K562 (cell line): ENCODE data around the gene NELFE. TPM values are rescaled to one million over a fixed set of nuclear protein-coding genes. Genes with fewer than 3 reads are reported as not detected.

Experiments used
- ATF6 ChIP-seq: sonication (generic); formaldehyde crosslinking; IDR thresholded peaks from 2 replicates; pipeline ENCODE4 v1.4.0; 2020; ENCODE audit warnings: mild to moderate bottlenecking, missing genetic modification reagents
- ATF7 ChIP-seq: fragments of 450-650 bp; IDR thresholded peaks from 2 replicates; pipeline ENCODE4 v1.7.1; 2014; ENCODE audit warnings: mild to moderate bottlenecking, moderate library complexity
- BRF1 ChIP-seq: IDR thresholded peaks from 3 replicates; pipeline ENCODE4 v1.6.1; 2011; ENCODE audit warnings: borderline replicate concordance, mild to moderate bottlenecking; ENCODE audit not compliant: insufficient read length; ENCODE audit errors: extremely low read depth
- GTF2B ChIP-seq: IDR thresholded peaks from 2 replicates; pipeline ENCODE4 v1.6.1; 2011; ENCODE audit not compliant: insufficient read length; ENCODE audit errors: extremely low read depth
- NR2C1 ChIP-seq, 2 experiments: fragments of 450-650 bp; IDR thresholded peaks; 2 replicates each; pipeline ENCODE4 v1.6.1; 2017; ENCODE audit warnings: mild to moderate bottlenecking in 2 of 2, antibody characterized with exemption in 1 of 2, inconsistent platforms in 1 of 2, missing compliant biosample characterization in 1 of 2, missing genetic modification characterization in 1 of 2
- PCBP2 ChIP-seq: fragments of 200-400 bp; formaldehyde crosslinking; IDR thresholded peaks from 2 replicates; pipeline ENCODE4 v1.6.1; 2018; ENCODE audit warnings: low read length, low read depth, mild to moderate bottlenecking, moderate library complexity; ENCODE audit not compliant: poor library complexity, severe bottlenecking
- RNF2 ChIP-seq: sonication (generic); IDR thresholded peaks from 2 replicates; pipeline ENCODE4 v1.6.1; 2016
- SPI1 ChIP-seq: IDR thresholded peaks from 2 replicates; pipeline ENCODE4 v1.6.1; 2011; ENCODE audit warnings: low read depth, low read length, control low read depth, borderline replicate concordance
- TAF15 ChIP-seq: fragments of 200-400 bp; formaldehyde crosslinking; IDR thresholded peaks from 2 replicates; pipeline ENCODE4 v1.6.1; 2017; ENCODE audit warnings: mild to moderate bottlenecking, low read depth, low read length, moderate library complexity
- TCF7L2 ChIP-seq: fragments of 150-350 bp; IDR thresholded peaks from 2 replicates; pipeline ENCODE4 v1.6.1; 2016; ENCODE audit warnings: low read depth, mild to moderate bottlenecking, low read length, moderate library complexity
- THRB ChIP-seq: fragments of 450-650 bp; formaldehyde crosslinking; conservative IDR thresholded peaks from 2 replicates; pipeline ENCODE4 v1.4.0; 2022; ENCODE audit warnings: mild to moderate bottlenecking, missing genetic modification characterization
- ZBTB12 ChIP-seq: fragments of 250-450 bp; sonication (Bioruptor Pico); IDR thresholded peaks from 2 replicates; pipeline ENCODE4 v1.4.0; 2020
- ZBTB49 ChIP-seq: sonication (generic); formaldehyde crosslinking; IDR thresholded peaks from 2 replicates; pipeline ENCODE4 v1.8.0; 2022; ENCODE audit warnings: missing genetic modification reagents, mild to moderate bottlenecking, borderline replicate concordance
- ZNF197 ChIP-seq: fragments of 200-800 bp; sonication (Bioruptor generic); IDR thresholded peaks from 2 replicates; pipeline ENCODE4 v1.6.1; 2016; ENCODE audit warnings: low read depth, missing genetic modification characterization, missing compliant biosample characterization
- ZNF239 ChIP-seq: fragments of 250-450 bp; sonication (Bioruptor Pico); IDR thresholded peaks from 2 replicates; pipeline ENCODE4 v1.4.0; 2020; ENCODE audit warnings: mild to moderate bottlenecking
- ZNF76 ChIP-seq: fragments of 250-450 bp; sonication (Bioruptor Pico); IDR thresholded peaks from 2 replicates; pipeline ENCODE4 v1.4.0; 2020; ENCODE audit warnings: mild to moderate bottlenecking, moderate library complexity, borderline replicate concordance
- ZSCAN29 ChIP-seq: fragments of 450-650 bp; IDR thresholded peaks from 2 replicates; pipeline ENCODE4 v1.6.1; 2017
- polyA plus RNA-seq, 8 experiments: library from polyadenylated mRNA; depleted of rRNA in 4 of 8; stranded (reverse) in 5 of 8; unstranded in 3 of 8; fragments of >200 nt; fragmentation: Nextera tagmentation in 2 of 8; fragmentation: Illumina TruSeq in 1 of 8; extraction: Ambion mirVana in 2 of 8; extraction: Trizol in 1 of 8; gene quantifications; 2 replicates each; pipeline versions ENCODE4 v1.2.1 to v1.2.3, GENCODE V29; 2011 to 2014; ENCODE audit warnings: inconsistent platforms in 1 of 8, missing spikeins in 1 of 8
- total RNA-seq, 7 experiments: library from RNA; depleted of rRNA in 6 of 7; stranded (reverse); fragments of >200 nt in 6 of 7; fragmentation: Illumina TruSeq in 2 of 7; extraction: Trizol in 2 of 7; gene quantifications; 2 replicates each; pipeline versions ENCODE4 v1.2.1 to v1.2.3, GENCODE V29; 2011 to 2021; ENCODE audit warnings: low replicate concordance in 1 of 7

The NELFE gene
- total and polyA plus RNA-seq, 9 of the 15 experiments (the other 6 are each of a cell fraction or from before 2014, with no cell fraction given), result 15.2 to 157 (median 91.5) TPM

GRCh38 chr6:31979238-31979898, 20.6 kb upstream of the NELFE start (continued):
- TF ChIP-seq ZBTB49 (CRISPR knock-in tag), result no peak
- TF ChIP-seq ZNF197, result no peak
- no peak for TF ChIP-seq SPI1
- no peak for TF ChIP-seq BRF1
- no peak for TF ChIP-seq GTF2B
- TF ChIP-seq ZBTB12 (CRISPR knock-in tag), result no peak
- no peak for TF ChIP-seq ZSCAN29
- TF ChIP-seq ATF7, result no peak
- TF ChIP-seq RNF2, result peak; percentile 45; the same call in 1 of the 2 replicates
- TF ChIP-seq TAF15, result no peak
- no peak for TF ChIP-seq THRB (CRISPR knock-in tag)
- TF ChIP-seq ZNF76 (CRISPR knock-in tag), result no peak
- TF ChIP-seq ATF6 (CRISPR knock-in tag), result no peak
- TF ChIP-seq TCF7L2, result no peak
- no peak for TF ChIP-seq PCBP2
- TF ChIP-seq ZNF239 (CRISPR knock-in tag), result peak; percentile 4; the same call in 1 of the 2 replicates
- TF ChIP-seq NR2C1 (IDR thresholded peaks at IDR 0.05), result no peak
- TF ChIP-seq NR2C1 (tag; IDR thresholded peaks at IDR 0.05), result 0 out of 2 replicates have a peak, but pooled peaks have one; percentile 31
